Activated gamma-delta T cell (primary cell): ENCODE measurements around the gene ZFP36L2.

Experiments
- DNase-seq: peaks from one replicate; lab custom pipeline; 2025; lab: John Stamatoyannopoulos, UW
- total RNA-seq, 2 donors: gene quantifications; one replicate each; lab custom pipeline; 2026; lab: John Stamatoyannopoulos, UW

Gene ZFP36L2
- 262 to 322 reads per million in 2 donors for total RNA-seq

- DNase-seq = peak; percentile 96
Observed at GRCh38 chr2:43226558-43226954, at the start of gene ZFP36L2. Gene ZFP36L2 (minus strand): TSS chr2:43226606. CDS start chr2:43226315, 291 bp downstream.

DNA sequence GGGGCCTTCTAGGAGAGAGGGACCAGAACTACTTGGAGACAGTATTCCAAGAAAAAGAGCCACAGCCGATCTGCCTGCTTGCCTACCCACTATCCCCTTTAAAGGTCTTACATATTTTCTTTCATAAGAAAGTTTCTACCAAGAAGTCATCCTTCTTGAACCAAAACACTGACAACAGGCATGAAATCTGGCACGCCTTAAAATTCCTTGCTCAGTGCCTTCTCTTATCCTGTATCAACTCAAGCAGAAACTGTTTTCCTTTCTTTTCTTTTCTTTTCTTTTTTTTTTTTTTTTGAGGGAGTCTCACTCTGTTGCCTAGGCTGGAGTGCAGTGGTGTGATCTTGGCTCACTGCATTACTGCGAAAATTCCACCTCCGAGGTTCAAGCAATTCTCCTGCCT lies 48.3 kb upstream of the ZFP36L2 start:
- no peak for DNase-seq

- no peak for DNase-seq
Observed at GRCh38 chr2:43274055-43274454, 47.6 kb upstream of the ZFP36L2 start.

DNA sequence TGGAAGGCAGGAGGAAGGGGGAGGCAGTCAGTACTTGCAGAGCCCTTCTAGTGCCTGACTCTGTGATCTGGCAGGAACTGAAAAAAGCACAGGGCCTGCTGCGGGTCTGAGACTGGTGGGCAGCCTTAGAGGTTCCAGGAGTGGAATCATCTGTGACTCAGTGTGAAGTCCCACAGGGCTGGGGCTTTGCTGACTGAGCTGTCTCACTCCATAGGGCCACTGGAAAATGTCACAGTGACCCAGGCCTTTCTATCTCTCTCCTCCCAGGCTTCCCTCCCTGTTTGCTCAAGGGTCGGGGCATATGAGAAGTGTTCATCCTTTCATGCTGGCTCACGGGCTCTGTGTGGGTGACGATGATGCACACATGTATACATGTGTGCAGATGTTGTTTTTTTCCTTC lies 47.1 kb upstream of the ZFP36L2 start:
- no peak for DNase-seq

DNA sequence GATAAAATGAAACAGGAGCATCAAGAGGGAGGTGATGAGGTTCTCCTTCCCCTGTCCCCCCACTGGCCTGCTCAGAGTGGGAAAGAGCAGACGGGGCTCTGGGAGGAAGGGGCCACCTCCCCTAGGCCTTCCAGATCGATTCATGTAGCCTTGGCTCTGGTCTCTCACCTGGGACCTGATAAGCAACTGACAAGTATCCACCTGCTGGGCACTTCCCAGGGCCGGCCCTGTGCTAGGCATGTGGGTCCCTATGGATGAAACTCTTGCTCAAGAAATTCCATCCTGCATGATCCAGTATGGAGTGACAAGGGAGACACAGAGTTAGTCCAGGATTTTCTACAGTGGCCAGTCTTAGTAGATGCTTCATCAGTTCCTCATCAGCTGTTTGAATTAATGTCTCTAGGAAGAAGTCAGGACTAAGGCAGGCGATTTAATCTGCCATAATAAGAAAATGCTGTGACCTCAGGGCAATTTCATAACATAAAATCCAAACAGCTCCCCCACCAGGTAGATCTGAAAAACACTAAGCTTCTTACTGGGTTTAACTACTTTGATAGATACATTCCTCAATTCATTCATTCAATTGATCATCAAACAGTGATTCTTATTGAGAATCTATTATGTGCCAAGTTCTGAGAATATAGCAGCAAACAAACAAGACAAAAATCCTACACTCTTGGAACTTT lies 44.7 kb upstream of the ZFP36L2 start:
- no peak for DNase-seq

DNA sequence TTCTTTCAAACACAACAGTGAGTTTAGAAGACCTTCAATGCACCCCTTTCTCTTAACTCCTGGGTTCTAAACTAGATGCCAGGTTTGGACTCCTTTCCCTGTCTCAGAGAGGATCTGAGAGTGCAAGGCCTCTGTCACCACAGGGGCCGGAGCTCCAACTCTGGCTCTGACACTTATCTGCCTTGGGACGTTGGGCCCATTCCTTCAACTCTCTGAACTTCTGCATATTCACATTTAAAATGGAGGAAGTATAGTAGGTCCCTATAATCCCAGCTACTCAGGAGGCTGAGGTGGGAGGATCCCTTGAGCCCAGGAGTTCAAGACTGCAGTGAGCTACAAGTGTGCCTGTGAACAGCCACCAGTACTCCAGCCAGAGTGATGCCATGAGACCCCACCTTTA lies 44.1 kb upstream of the ZFP36L2 start:
- DNase-seq = no peak

DNA sequence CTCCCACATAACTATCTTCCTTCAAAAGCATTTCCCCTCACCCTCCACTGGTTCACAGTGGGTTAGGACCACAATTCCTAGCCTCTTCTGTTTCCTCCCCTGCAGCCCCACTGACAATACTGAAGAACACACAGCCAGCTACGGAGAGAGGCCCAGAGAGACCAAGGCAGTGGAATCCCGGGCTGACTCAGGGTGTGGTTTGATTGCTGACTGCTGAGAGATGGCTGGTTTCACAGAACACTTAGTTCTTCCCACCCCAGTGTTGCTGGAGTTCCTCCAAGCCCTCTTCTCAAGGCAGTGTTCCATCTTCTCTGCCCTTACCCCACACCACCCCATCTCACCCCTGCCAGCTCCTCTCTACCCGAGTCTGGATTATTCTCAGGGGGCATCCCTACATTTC lies 43.3 kb upstream of the ZFP36L2 start:
- DNase-seq = no peak

- DNase-seq = no peak
Observed at GRCh38 chr2:43269074-43269572, 42.7 kb upstream of the ZFP36L2 start.

DNA sequence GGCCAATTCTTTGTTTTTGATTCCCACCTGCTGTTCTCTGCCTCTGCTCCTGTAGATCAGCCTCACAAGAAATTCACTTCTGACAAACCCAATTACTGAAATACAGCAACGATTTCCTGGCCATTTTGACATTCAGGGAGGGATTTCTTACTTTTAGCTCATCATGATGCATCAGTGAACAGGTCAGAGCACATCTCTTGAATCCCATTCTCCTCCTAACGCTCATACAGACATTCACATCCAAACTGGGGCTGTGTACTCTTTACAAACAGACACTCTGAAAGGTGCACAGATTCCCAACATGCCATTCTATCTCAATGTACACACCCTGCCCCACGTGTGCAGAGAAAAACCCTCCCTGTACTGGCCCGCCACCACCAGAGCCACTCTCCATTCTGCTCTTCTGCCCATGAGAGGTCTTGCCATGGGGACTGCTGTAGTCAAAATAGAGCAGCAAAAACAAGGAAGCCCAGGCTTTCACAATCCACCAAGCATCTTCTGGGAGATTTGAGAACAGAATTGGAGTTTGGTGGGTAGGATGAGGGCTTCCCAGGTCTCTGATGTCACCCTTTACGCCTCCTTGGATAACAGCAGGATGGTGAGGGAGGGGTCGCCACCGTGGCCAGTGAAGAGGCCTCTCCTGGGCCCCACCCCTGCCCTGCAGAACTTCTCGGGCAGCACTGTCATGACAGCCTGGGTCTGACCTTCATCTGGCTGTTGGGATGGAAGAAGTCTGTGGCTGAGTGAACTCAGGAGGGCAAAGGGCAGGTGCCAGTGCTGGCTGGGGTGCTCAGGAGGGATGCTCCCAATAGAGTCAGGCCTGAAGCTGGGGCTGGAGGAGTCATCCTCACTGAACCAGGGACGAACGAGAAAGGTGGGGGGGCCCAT lies 41.9 kb upstream of the ZFP36L2 start:
- no peak for DNase-seq

GRCh38 chr2:43267381-43267780 lies 41.0 kb upstream of the ZFP36L2 start:
- DNase-seq = no peak

DNA sequence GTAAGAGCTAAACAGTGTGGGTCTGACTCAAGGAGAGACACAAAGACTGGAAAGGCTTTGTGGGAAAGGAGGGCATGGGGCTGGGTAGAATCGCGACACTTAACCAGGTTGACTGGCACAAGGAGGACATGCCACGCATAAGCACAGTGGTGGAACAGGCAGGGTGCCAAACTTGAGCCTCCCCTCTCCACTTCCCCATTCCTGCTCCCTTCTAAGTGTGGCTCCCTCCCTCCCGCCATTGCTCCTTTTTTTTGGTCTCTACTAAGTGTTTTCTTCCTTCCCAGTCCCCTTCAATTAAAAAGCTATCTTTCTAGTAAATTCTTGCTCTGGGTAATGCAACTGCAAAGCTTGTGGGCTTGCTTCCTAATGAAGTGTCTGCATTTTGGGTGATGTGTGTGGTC lies 40.3 kb upstream of the ZFP36L2 start:
- no peak for DNase-seq

- DNase-seq = no peak
Observed at GRCh38 chr2:43265421-43265820, 39.0 kb upstream of the ZFP36L2 start.

GRCh38 chr2:43265001-43265400 lies 38.6 kb upstream of the ZFP36L2 start:
- DNase-seq = no peak

DNA sequence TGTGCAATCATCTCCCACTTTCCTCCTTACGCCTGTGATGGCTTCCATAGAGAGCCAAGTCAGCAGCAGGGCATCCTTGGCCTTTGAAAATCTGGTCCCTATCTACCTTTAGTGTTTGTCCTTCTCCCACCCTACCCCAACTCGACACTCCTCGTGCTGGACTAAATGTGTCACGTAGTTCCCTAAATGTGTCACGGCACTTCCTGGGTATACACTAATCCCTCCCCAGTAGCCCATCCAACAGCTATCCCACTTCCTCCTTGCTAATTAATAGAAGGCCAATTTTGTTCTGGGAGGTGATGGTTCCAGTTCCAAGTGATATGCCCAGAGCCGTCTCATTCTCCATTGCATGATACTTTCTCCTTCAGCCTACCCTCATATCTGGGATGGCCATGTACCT lies 36.5 kb upstream of the ZFP36L2 start:
- DNase-seq = no peak

DNA sequence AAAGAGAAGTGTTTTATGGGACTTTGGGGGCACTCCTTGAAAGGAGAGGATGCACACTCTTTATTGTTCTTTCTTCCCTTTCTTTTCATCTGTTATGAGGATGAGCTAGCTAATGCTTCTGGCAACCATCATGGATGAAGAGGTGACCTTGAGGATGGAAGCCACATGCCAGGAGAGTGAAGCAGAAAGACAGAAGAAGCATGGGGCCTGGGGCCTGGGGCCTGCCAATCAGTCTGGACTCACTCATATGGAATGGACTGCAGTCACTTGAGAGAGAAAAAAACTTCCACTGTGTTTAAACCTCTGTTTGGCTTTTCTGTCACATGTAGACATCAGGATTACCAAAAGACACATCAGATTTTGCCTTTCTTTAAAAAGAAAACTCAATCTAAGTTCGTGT lies 35.8 kb upstream of the ZFP36L2 start:
- no peak for DNase-seq

- DNase-seq = no peak
Observed at GRCh38 chr2:43259512-43259911, 33.1 kb upstream of the ZFP36L2 start.

- DNase-seq = no peak
Observed at GRCh38 chr2:43258547-43259156, 32.2 kb upstream of the ZFP36L2 start.

- no peak for DNase-seq
Observed at GRCh38 chr2:43255296-43255910, 29.0 kb upstream of the ZFP36L2 start.

- DNase-seq = no peak
Observed at GRCh38 chr2:43254331-43254730, 27.9 kb upstream of the ZFP36L2 start.

DNA sequence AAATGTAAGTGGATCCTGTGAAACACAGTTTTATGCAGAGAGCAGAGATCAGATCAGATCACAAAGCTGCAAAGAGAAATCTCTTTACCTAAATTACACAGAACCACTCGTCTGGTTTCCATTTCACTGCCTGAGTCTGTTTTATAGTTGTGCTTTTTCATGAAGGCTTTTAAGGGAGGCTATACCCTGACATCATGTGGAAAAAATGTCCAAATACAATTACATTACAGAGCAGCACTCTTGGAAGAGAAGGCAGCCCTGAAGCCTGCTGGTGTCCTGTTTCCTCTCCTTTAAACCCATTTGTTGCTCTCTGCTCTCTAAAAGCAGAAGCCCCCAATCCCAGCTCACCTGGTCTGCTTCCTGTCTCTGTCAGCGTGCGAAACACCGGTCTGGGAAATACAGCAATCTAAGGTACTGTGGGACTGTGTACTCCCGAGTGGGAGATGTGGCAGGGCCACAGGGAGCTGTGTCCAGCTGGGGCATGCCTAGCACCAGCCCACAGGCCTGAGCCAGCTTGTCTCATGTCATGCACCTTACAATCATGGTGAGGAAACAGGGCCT lies 24.8 kb upstream of the ZFP36L2 start:
- DNase-seq = no peak

DNA sequence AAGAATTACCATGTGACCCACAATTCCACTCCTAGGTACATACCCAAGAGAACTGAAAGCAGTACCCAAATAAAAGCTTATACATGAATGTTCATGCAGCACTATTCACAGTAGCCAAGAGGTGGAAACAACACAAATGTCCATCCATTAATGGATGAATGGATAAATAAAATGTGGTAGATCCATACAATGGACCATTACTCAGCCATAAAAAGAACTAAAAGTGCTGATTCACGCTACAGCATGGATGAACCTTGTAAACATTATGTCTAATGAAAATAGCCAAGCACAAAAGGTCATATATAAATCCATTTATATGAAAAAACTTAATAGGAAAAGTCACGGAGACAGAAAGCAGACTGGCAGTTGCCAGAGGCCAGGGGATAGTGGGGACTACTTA lies 23.6 kb upstream of the ZFP36L2 start:
- DNase-seq = no peak

- no peak for DNase-seq
Observed at GRCh38 chr2:43248621-43249020, 22.2 kb upstream of the ZFP36L2 start.
